Loucy (cell line): ENCODE results near the gene PABPN1L.
"Not testable (repeated sequence)": the region's sequence is repeated elsewhere in the genome, so short reads cannot be mapped to it uniquely, and the experiment has no call there.

Experiments used
- H2AFZ ChIP-seq: fragments of 200-600 bp; sonication (generic); 2 replicates; pipeline ENCODE4 v1.6.0; 2016; ENCODE audit warnings: antibody characterized with exemption, mild to moderate bottlenecking, low read length, moderate library complexity
- H3F3A ChIP-seq: fragments of 200-600 bp; 2 replicates; pipeline ENCODE4 v1.6.0; 2016; ENCODE audit warnings: antibody characterized with exemption, low read depth, mild to moderate bottlenecking
- H3K27me3 ChIP-seq: fragments of 200-600 bp; sonication (generic); 2 replicates; pipeline ENCODE4 v1.6.1; 2014; ENCODE audit warnings: low read length, mild to moderate bottlenecking; ENCODE audit not compliant: insufficient read depth, poor library complexity, severe bottlenecking
- H3K36me3 ChIP-seq: fragments of 200-600 bp; sonication (generic); 2 replicates; pipeline ENCODE4 v1.6.1; 2016; ENCODE audit warnings: low read length; ENCODE audit not compliant: insufficient read depth
- H3K4me1 ChIP-seq: fragments of 200-600 bp; sonication (generic); 2 replicates; pipeline ENCODE4 v1.5.1; 2014; ENCODE audit warnings: low read length, mild to moderate bottlenecking; ENCODE audit not compliant: insufficient read depth, poor library complexity, severe bottlenecking
- H3K4me2 ChIP-seq: fragments of 200-600 bp; sonication (generic); 2 replicates; pipeline ENCODE4 v1.6.0; 2014; ENCODE audit warnings: antibody characterized with exemption, low read length, low read depth, mild to moderate bottlenecking; ENCODE audit not compliant: poor library complexity, severe bottlenecking
- H3K4me3 ChIP-seq: fragments of 200-600 bp; sonication (generic); 2 replicates; pipeline ENCODE4 v1.5.1; 2014; ENCODE audit warnings: low read length, mild to moderate bottlenecking, mixed read lengths; ENCODE audit not compliant: poor library complexity, severe bottlenecking
- H3K79me2 ChIP-seq: fragments of 200-600 bp; sonication (generic); 2 replicates; pipeline ENCODE4 v1.6.1; 2014; ENCODE audit warnings: low read length; ENCODE audit not compliant: insufficient read depth
- H3K9ac ChIP-seq: fragments of 200-600 bp; sonication (generic); 2 replicates; pipeline ENCODE4 v1.6.0; 2014; ENCODE audit warnings: mild to moderate bottlenecking, low read depth, low read length, moderate library complexity; ENCODE audit not compliant: poor library complexity, severe bottlenecking
- H3K9me2 ChIP-seq: fragments of 200-600 bp; sonication (generic); replicated peaks from 2 replicates; pipeline ENCODE4 v1.6.1; 2016; ENCODE audit warnings: low read depth, low read length, mixed read lengths
- H3K9me3 ChIP-seq: fragments of 200-600 bp; sonication (generic); 2 replicates; pipeline ENCODE4 v1.6.1; 2014; ENCODE audit warnings: mild to moderate bottlenecking, antibody characterized with exemption, low read length, low read depth; ENCODE audit not compliant: insufficient read depth
- H4K20me1 ChIP-seq: fragments of 200-600 bp; sonication (generic); 2 replicates; pipeline ENCODE4 v1.6.0; 2014; ENCODE audit warnings: antibody characterized with exemption, low read length, mild to moderate bottlenecking; ENCODE audit not compliant: insufficient read depth, poor library complexity, severe bottlenecking
- EZH2phosphoT487 ChIP-seq: fragments of 200-600 bp; IDR thresholded peaks from 2 replicates; pipeline ENCODE4 v1.6.1; 2018; ENCODE audit warnings: antibody characterized with exemption, mild to moderate bottlenecking, moderate library complexity, borderline replicate concordance
- TF ChIP-seq, protein P1 (sequence below): fragments of 200-600 bp; sonication (generic); conservative IDR thresholded peaks from 2 replicates; pipeline ENCODE4 v1.5.1; 2014; ENCODE audit warnings: mild to moderate bottlenecking, antibody characterized with exemption, low read length

Gene PABPN1L

DNA sequence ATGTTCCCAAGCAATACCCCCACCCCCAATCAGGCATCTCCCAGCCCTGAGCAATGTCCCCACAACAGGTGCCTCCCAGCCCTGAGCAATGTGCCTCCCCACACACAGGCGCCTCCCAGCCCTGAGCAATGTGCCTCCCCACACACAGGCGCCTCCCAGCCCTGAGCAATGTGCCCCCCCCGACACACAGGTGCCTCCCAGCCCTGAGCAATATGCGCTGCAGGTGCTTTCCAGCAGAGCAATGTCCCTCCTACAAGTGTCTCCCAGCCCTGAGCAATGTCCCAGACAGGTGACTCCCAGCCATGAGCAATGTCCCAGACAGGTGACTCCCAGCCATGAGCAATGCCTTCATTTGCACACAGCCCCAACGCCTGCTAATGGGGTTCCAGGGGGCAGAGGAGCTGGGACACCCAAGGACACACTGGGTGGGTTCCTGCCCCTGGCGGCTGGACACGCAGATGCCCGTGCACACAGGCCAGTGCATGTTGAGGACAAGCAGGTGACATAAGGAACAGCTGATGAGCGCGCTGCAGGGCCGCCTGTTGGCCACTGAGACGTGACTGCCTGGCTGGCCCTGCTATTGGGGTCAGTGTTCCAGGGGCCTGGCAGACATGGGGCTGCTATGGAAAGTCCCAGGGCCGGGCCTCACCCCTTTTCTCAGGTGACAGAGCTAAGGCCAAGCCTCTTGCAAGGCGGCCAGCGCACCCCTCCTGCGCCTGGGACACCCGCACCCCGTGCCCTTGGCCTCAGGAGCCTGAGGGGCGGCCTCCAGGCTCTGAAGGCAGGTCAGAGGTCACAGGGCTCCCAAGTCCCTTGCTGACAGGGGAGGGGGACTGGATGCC is 26.9 kb upstream of the PABPN1L start:
- Histone ChIP-seq H3K36me3 (peaks cover 42% of the 10 kb centered on the region; the same call in 1 of the 2 replicates), H3K4me2 (no peak overlapping the region)
- TF ChIP-seq, protein P1, sequence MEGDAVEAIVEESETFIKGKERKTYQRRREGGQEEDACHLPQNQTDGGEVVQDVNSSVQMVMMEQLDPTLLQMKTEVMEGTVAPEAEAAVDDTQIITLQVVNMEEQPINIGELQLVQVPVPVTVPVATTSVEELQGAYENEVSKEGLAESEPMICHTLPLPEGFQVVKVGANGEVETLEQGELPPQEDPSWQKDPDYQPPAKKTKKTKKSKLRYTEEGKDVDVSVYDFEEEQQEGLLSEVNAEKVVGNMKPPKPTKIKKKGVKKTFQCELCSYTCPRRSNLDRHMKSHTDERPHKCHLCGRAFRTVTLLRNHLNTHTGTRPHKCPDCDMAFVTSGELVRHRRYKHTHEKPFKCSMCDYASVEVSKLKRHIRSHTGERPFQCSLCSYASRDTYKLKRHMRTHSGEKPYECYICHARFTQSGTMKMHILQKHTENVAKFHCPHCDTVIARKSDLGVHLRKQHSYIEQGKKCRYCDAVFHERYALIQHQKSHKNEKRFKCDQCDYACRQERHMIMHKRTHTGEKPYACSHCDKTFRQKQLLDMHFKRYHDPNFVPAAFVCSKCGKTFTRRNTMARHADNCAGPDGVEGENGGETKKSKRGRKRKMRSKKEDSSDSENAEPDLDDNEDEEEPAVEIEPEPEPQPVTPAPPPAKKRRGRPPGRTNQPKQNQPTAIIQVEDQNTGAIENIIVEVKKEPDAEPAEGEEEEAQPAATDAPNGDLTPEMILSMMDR: no peak

DNA sequence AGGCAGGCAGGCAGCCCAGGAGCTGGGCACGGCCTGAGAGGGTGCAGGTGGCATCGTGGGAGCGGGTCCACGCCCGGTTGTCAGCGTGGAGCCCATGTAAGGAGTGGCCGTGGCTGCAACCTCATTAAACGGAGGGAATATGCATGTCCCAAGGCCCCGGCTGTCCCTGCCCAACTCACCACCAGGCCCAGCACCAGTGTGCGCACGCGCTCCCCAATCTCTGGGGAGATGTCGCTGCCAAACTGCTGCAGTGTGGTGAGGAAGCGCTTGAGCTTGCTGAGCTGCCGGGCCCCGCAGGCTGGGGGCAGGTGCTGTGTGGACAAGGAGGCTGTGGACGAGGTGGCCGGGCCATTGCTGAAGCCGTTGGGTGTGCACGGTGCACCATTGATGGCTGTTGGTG is 25.6 kb upstream of the PABPN1L start:
- H3K9me3 ChIP-seq: no peaks in the 10 kb centered on the region
- H3K4me2 ChIP-seq: no peak overlapping the region
- peaks cover 33% of the 10 kb centered on the region; the same call in 1 of the 2 replicates for H3K36me3 ChIP-seq
- no peaks in the 10 kb centered on the region for H3K4me1 ChIP-seq
- no peak overlapping the region for H2AFZ ChIP-seq
- H3K9ac ChIP-seq: no peak overlapping the region
- no peaks in the 10 kb centered on the region for H3F3A ChIP-seq
- no peak for TF ChIP-seq EZH2phosphoT487
- TF ChIP-seq, protein P1: no peak
- no peaks in the 10 kb centered on the region for H4K20me1 ChIP-seq
- no peaks in the 10 kb centered on the region for H3K27me3 ChIP-seq
- no peaks in the 10 kb centered on the region for H3K79me2 ChIP-seq
- no peak overlapping the region for H3K4me3 ChIP-seq
- no peaks in the 10 kb centered on the region for H3K9me2 ChIP-seq

More for the DNA sequence above, 26.9 kb upstream of the PABPN1L start:
- no peaks in the 10 kb centered on the region for H3K4me1 ChIP-seq
- H3F3A ChIP-seq: no peaks in the 10 kb centered on the region
- H2AFZ ChIP-seq: no peak overlapping the region
- H4K20me1 ChIP-seq: peaks cover 2% of the 10 kb centered on the region
- no peaks in the 10 kb centered on the region for H3K27me3 ChIP-seq
- no peaks in the 10 kb centered on the region for H3K9me2 ChIP-seq
- H3K79me2 ChIP-seq: no peaks in the 10 kb centered on the region
- no peak overlapping the region for H3K9ac ChIP-seq
- H3K9me3 ChIP-seq: no peaks in the 10 kb centered on the region
- no peak overlapping the region for H3K4me3 ChIP-seq

DNA sequence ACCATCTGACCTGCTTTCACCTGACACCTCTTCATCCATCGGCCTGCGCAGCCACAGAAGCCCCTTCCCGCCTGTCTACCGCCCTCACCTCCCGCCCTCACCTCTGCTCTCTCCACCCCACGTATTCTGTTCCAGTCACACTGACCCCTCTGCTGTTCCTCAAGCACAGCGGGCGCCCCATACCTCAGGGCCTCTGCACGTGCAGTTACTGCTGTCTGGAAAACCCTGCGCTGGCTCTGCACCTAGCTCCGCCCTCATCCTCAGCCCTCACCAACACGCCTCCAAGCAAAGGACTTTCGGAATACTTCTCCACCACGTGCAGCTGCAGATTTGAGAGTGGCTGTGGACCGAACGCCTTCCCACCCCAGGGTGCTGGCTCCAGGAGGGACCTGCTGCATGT is 24.6 kb upstream of the PABPN1L start:
- TF ChIP-seq, protein P1: no peak
- TF ChIP-seq EZH2phosphoT487: no peak
- H4K20me1 ChIP-seq: no peaks in the 10 kb centered on the region

DNA sequence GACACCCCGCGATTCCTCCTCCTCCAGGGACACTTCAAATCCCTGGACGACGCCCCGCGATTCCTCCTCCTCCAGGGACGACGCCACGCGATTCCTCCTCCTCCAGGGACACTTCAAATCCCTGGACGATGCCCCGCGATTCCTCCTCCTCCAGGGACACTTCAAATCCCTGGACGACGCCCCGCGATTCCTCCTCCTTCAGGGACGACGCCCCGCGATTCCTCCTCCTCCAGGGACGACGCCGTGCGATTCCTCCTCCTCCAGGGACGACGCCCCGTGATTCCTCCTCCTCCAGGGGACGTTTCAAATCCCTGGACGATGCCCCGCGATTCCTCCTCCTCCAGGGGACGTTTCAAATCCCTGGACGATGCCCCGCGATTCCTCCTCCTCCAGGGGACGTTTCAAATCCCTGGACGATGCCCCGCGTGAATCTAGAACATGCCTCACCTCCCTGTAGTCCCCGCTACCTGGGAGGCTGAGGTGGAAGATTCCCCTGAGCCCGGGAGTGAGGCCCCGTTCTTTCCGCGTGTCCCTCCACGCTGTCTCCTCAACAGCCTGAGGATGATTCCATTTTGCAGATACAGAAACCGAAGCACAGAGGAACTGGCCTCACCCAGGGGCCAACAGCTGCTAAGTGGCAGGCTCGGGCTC is 23.4 kb upstream of the PABPN1L start:
- H3K4me3 ChIP-seq, H3K79me2 ChIP-seq, H3K4me1 ChIP-seq, H4K20me1 ChIP-seq, H3K9ac ChIP-seq, H3K4me2 ChIP-seq, H3K27me3 ChIP-seq, H2AFZ ChIP-seq, H3K9me2 ChIP-seq, H3F3A ChIP-seq, H3K9me3 ChIP-seq: not testable (repeated sequence)
- peaks cover 34% of the 10 kb centered on the region; the same call in 1 of the 2 replicates for H3K36me3 ChIP-seq

More for the DNA sequence above, 24.6 kb upstream of the PABPN1L start:
- no peaks in the 10 kb centered on the region for H3K9me2 ChIP-seq
- H3K4me3 ChIP-seq: no peak overlapping the region
- no peak overlapping the region for H2AFZ ChIP-seq
- no peaks in the 10 kb centered on the region for H3F3A ChIP-seq
- H3K9me3 ChIP-seq: no peaks in the 10 kb centered on the region
- no peak overlapping the region for H3K4me2 ChIP-seq
- no peaks in the 10 kb centered on the region for H3K27me3 ChIP-seq
- no peak overlapping the region for H3K9ac ChIP-seq
- peaks cover 29% of the 10 kb centered on the region; the same call in 1 of the 2 replicates for H3K36me3 ChIP-seq
- H3K4me1 ChIP-seq: no peaks in the 10 kb centered on the region
- no peaks in the 10 kb centered on the region for H3K79me2 ChIP-seq
